Left lung (tissue), 10 donors: ENCODE measurements around the gene IL13. TPM values are rescaled to one million over a fixed set of nuclear protein-coding genes. Genes with fewer than 3 reads are reported as not detected.

Experiments used
- ATAC-seq: fragments of 200-7000 bp; cut with Tn5 transposase; one replicate; pipeline ENCODE4 v1.9.1; 2020; ENCODE audit warnings: moderate library complexity
- DNase-seq, 4 donors: peaks; one replicate each; pipeline ENCODE4 v3.0.0-alpha.2; 2013 to 2020
- H3K27ac ChIP-seq, 2 donors: fragments of 200-600 bp; sonication (generic) in 1 of 2; one replicate each; pipeline versions ENCODE4 v1.5.0 to v1.8.0; 2020 to 2021
- H3K27me3 ChIP-seq, 2 donors: fragments of 200-600 bp; sonication (generic) in 1 of 2; one replicate each; pipeline versions ENCODE4 v1.5.0 to v1.8.0; 2020 to 2021
- H3K36me3 ChIP-seq, 2 donors: fragments of 200-600 bp; sonication (generic) in 1 of 2; one replicate each; pipeline versions ENCODE4 v1.5.0 to v1.8.0; 2020 to 2021
- H3K4me1 ChIP-seq, 2 donors: fragments of 200-600 bp; one replicate each; pipeline ENCODE4 v1.8.0; 2021
- H3K4me3 ChIP-seq, 2 donors: fragments of 200-600 bp; sonication (generic) in 1 of 2; one replicate each; pipeline versions ENCODE4 v1.5.0 to v1.8.0; 2020 to 2021; ENCODE audit warnings: mild to moderate bottlenecking in 1 of 2
- H3K9me3 ChIP-seq, 2 donors: fragments of 200-600 bp; sonication (generic) in 1 of 2; one replicate each; pipeline versions ENCODE4 v1.5.0 to v1.8.0; 2020 to 2021
- CTCF ChIP-seq, 2 donors: fragments of 200-600 bp; sonication (generic) in 1 of 2; IDR thresholded peaks; one replicate each; pipeline versions ENCODE4 v1.5.0 to v1.8.0; 2021; ENCODE audit warnings: antibody characterized with exemption in 2 of 2
- intact Hi-C, 2 donors: fragments of 100-400 bp; cut with DNase I; formaldehyde crosslinking; loops; one replicate each; pipeline versions ENCODE4 v1.11.2 to v1.14.2; 2022
- polyA plus RNA-seq, 6 donors: library from polyadenylated mRNA; unstranded; fragments of 120-200 nt; gene quantifications; one replicate each; pipeline ENCODE4 v1.2.1, GENCODE V29; 2013; ENCODE audit not compliant: insufficient read length in 6 of 6
- total RNA-seq, 2 donors: library from RNA; stranded (reverse); fragmentation: NEBNext Ultra II Directional; extraction: Animal tissue kit (Norgen Biotek cat#: 25700); gene quantifications; one replicate each; pipeline ENCODE4 v1.2.1, GENCODE V29; 2021
- donor health status: DM: no; HTN: yes; CAD: no.
- donor health status: DM: no; HTN: no; CAD: no.

IL13 gene
- total and polyA plus RNA-seq, 8 donors, result 0.15 to 0.16 TPM; not detected in 6

DNA sequence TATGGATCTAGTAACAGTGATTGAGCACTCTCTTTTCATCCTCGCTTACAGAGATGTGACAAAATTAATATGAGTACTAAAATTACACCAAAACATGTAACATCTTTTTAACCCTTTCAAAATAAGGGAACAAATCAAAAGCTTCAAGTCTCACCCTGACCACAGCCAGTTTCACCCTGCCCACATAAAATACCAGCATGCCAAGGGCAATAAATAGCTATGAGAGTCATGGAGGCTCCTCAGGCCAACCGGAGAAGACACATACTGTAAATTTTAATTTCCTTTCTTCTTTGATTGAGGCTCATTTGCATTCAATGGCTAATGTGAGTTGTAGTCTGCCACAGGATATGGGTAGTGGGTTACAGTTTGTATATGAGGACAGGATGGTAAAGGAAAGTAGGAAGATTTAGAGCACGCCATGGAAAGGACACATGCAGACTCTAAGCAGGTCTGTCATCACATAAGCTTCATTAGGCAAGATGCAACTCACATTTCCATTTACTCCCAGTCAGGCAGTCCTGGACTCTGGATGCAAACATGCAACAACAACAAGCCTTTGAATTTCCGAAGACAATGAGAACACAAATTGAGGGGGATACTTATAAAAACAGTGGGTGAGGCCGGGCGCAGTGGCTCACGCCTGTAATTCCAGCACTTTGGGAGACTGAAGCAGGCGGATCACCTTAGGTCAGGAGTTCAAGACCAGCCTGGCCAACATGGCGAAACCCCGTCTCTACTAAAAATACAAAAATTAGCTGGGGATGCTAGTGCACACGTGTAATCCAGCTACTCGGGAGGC lies 27.1 kb downstream of the IL13 start:
- ATAC-seq (no peak), DNase-seq (no peak)
- intact Hi-C loops, result no loop called here
- Histone ChIP-seq H3K27ac (no peak overlapping the region), H3K36me3 (no peaks in the 10 kb centered on the region), H3K9me3 (no peaks in the 10 kb centered on the region), H3K4me1 (no peaks in the 10 kb centered on the region), H3K4me3 (no peak overlapping the region), H3K27me3 (no peaks in the 10 kb centered on the region)
- no peak for TF ChIP-seq CTCF (IDR thresholded peaks at IDR 0.05)

- ATAC-seq, result no peak
- Histone ChIP-seq H3K36me3 (no peaks in the 10 kb centered on the region), H3K4me1 (no peaks in the 10 kb centered on the region)
Observed at GRCh38 chr5:132686193-132686592, 28.2 kb downstream of the IL13 start.

DNA sequence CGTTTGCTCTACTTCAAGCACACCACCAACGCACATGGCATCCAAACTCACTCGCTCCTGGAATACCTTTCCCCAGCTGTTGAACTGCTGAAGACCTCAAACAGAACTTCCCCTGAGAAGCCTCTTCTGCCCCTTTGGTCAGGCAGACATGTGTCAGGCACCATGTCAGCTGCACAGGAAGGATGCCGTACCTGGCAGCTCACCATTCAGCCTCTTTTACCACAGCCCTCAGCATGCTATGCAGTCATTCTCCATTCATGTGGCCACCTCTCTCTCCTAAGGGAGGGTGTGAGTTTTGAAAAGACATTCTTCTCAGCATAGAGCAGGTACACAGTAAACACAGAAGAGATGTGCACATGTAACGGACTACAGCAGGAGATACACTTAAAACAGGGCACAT lies 30.0 kb downstream of the IL13 start:
- H3K27ac ChIP-seq, result no peak overlapping the region
- DNase-seq (no peak), ATAC-seq (no peak)
- H3K4me1 ChIP-seq, result no peaks in the 10 kb centered on the region
- H3K9me3 ChIP-seq, result no peaks in the 10 kb centered on the region
- H3K36me3 ChIP-seq, result no peaks in the 10 kb centered on the region
- H3K4me3 ChIP-seq, result no peak overlapping the region
- no peak for TF ChIP-seq CTCF (IDR thresholded peaks at IDR 0.05)
- H3K27me3 ChIP-seq, result no peaks in the 10 kb centered on the region
- intact Hi-C loops, result no loop called here

More at GRCh38 chr5:132686193-132686592, 28.2 kb downstream of the IL13 start:
- Histone ChIP-seq H3K27me3 (no peaks in the 10 kb centered on the region), H3K27ac (no peak overlapping the region), H3K9me3 (no peaks in the 10 kb centered on the region), H3K4me3 (no peak overlapping the region)
- TF ChIP-seq CTCF (IDR thresholded peaks at IDR 0.05), result no peak
- intact Hi-C loops, result no loop called here
- no peak for DNase-seq

GRCh38 chr5:132688536-132689339 lies 30.8 kb downstream of the IL13 start:
- H3K4me3 ChIP-seq, result no peak overlapping the region
- no peaks in the 10 kb centered on the region for H3K27me3 ChIP-seq
- intact Hi-C loops, result no loop called here
- H3K4me1 ChIP-seq, result no peaks in the 10 kb centered on the region
- ATAC-seq (no peak), DNase-seq (no peak)
- no peaks in the 10 kb centered on the region for H3K36me3 ChIP-seq
- H3K27ac ChIP-seq, result no peak overlapping the region
- TF ChIP-seq CTCF (IDR thresholded peaks at IDR 0.05), result no peak
- H3K9me3 ChIP-seq, result no peaks in the 10 kb centered on the region

GRCh38 chr5:132689513-132689912 lies 31.5 kb downstream of the IL13 start:
- no peak for DNase-seq
- intact Hi-C loops, result no loop called here
- no peak for ATAC-seq
- no peaks in the 10 kb centered on the region for H3K9me3 ChIP-seq
- H3K4me3 ChIP-seq, result no peak overlapping the region
- no peak overlapping the region for H3K27ac ChIP-seq
- H3K27me3 ChIP-seq, result no peaks in the 10 kb centered on the region
- no peak for TF ChIP-seq CTCF (IDR thresholded peaks at IDR 0.05)
- no peaks in the 10 kb centered on the region for H3K4me1 ChIP-seq
- H3K36me3 ChIP-seq, result no peaks in the 10 kb centered on the region
